Measurements from ENCODE around the gene ACSL5. TPM values are rescaled to one million over a fixed set of nuclear protein-coding genes. Genes with fewer than 3 reads are reported as not detected.

ACSL5 gene
- total and polyA plus RNA-seq, 10 of the 15 experiments (the other 5 are each of a cell fraction or from before 2014, with no cell fraction given), result 22.3 to 57.0 (median 46.4) TPM

DNA sequence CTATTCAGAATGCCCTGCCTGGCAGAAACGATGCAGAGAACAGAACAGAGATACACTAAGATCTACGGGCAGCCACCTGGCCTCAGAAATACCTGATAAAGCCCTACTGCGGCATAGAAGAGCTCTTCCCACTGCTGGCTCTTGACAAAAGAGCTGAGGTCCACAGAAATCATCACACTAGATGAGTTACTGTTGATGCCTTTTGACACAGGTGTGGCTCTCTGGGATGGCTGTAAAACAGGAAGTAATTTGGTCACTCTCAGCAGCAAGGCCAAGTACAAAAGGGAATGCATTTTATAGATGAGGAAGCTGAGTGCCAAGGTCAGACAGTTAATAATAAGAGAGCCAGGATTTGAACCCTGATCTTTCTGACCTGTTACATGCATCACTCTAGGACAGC lies 35.0 kb upstream of the ACSL5 start (continued):
- TF ChIP-seq, protein P1, sequence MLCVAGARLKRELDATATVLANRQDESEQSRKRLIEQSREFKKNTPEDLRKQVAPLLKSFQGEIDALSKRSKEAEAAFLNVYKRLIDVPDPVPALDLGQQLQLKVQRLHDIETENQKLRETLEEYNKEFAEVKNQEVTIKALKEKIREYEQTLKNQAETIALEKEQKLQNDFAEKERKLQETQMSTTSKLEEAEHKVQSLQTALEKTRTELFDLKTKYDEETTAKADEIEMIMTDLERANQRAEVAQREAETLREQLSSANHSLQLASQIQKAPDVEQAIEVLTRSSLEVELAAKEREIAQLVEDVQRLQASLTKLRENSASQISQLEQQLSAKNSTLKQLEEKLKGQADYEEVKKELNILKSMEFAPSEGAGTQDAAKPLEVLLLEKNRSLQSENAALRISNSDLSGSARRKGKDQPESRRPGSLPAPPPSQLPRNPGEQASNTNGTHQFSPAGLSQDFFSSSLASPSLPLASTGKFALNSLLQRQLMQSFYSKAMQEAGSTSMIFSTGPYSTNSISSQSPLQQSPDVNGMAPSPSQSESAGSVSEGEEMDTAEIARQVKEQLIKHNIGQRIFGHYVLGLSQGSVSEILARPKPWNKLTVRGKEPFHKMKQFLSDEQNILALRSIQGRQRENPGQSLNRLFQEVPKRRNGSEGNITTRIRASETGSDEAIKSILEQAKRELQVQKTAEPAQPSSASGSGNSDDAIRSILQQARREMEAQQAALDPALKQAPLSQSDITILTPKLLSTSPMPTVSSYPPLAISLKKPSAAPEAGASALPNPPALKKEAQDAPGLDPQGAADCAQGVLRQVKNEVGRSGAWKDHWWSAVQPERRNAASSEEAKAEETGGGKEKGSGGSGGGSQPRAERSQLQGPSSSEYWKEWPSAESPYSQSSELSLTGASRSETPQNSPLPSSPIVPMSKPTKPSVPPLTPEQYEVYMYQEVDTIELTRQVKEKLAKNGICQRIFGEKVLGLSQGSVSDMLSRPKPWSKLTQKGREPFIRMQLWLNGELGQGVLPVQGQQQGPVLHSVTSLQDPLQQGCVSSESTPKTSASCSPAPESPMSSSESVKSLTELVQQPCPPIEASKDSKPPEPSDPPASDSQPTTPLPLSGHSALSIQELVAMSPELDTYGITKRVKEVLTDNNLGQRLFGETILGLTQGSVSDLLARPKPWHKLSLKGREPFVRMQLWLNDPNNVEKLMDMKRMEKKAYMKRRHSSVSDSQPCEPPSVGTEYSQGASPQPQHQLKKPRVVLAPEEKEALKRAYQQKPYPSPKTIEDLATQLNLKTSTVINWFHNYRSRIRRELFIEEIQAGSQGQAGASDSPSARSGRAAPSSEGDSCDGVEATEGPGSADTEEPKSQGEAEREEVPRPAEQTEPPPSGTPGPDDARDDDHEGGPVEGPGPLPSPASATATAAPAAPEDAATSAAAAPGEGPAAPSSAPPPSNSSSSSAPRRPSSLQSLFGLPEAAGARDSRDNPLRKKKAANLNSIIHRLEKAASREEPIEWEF (IDR thresholded peaks at IDR 0.05; ENCODE audit: insufficient replicate concordance, low read depth, low read length), result no peak

DNA sequence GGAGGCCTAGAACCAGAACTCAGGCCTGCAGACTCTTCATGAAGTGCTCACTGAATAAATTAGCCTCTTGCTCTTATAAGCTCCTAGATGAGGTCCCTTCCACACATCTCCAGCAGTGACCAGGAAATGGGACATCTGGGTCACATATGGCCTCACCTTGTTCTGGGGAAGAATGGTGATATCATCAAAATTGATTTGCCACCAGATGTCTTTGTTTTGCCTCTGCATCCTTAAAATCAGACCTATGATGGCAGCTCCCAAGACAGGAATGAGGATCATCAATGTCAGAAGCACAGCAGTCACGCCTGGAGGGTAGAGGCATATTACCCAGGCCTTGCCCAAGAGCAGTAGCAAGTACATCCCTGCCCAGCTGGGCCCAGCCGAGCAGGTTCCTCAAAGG lies 33.3 kb upstream of the ACSL5 start:
- H4K20me1 ChIP-seq (ENCODE audit: control insufficient read depth, insufficient read depth), result no peaks in the 10 kb centered on the region
- ChIA-PET SMC1A (ENCODE audit: uncharacterized antibody, unreplicated experiment) (no interaction called here), POLR2A (no interaction called here), RAD21 (ENCODE audit: unreplicated experiment) (no interaction called here), CTCF (interaction anchor here (1.1 kb wide), 1 partner anchor 95 kb away, joined by 3 read pairs; no protein-coding TSS in a partner anchor)
- H3K79me2 ChIP-seq (ENCODE audit: control insufficient read depth, insufficient read depth, low read length), result no peaks in the 10 kb centered on the region
- FAIRE-seq, result no peak
- no peak for ATAC-seq
- no peaks in the 10 kb centered on the region for H3K4me1 ChIP-seq (ENCODE audit: control insufficient read depth, insufficient read depth, low read length)
- in situ Hi-C loops (cut with MboI), result no loop called here
- no TSS peak for BruUV-seq (replicated peaks)
- H2AFZ ChIP-seq (ENCODE audit: control insufficient read depth, low read depth, low read length), result no peak overlapping the region
- no peak for DNase-seq (ENCODE audit: low read depth, low spot score)
- no peak overlapping the region for H3K27ac ChIP-seq (ENCODE audit: control insufficient read depth, insufficient read depth)
- no peak overlapping the region for H3K4me2 ChIP-seq (ENCODE audit: control insufficient read depth, insufficient read depth)
- H3K27me3 ChIP-seq (replicated peaks in 1 of 2; ENCODE audit: control insufficient read depth in 2 of 2, insufficient read depth in 2 of 2, low read length in 1 of 2), result no peaks in the 10 kb centered on the region
- no peak overlapping the region for H3K9ac ChIP-seq (ENCODE audit: control insufficient read depth, insufficient read depth, low read length)
- H3K36me3 ChIP-seq (ENCODE audit: control insufficient read depth in 2 of 2, insufficient read depth in 2 of 2, low read length in 1 of 2), result no peaks in the 10 kb centered on the region
- 0% methylated on average over 2 of the region's 2 CpGs for WGBS (ENCODE audit: insufficient coverage, insufficient replicate concordance, low lambda C conversion rate, missing lambda C conversion rate)
- H3K9me3 ChIP-seq (replicated peaks; ENCODE audit: control insufficient read depth, insufficient read depth, low read length), result no peaks in the 10 kb centered on the region
- intact Hi-C loops (cut with micrococcal nuclease; ENCODE audit: unreplicated experiment), result no loop called here
- TF ChIP-seq NR2C1 (IDR thresholded peaks at IDR 0.05) (no peak), PAX8 (IDR thresholded peaks at IDR 0.05) (no peak), BCL11A (IDR thresholded peaks at IDR 0.05; ENCODE audit: low read depth, low read length) (no peak), RBBP5 (conservative IDR thresholded peaks at IDR 0.05) (no peak), ZNF217 (IDR thresholded peaks at IDR 0.05) (no peak), MXI1 (IDR thresholded peaks at IDR 0.05; ENCODE audit: low read depth, low read length) (no peak), SMARCA5 (IDR thresholded peaks at IDR 0.05) (no peak), FOS (IDR thresholded peaks at IDR 0.05; ENCODE audit: borderline replicate concordance, extremely low read depth, insufficient read length) (no peak), HDGF (IDR thresholded peaks at IDR 0.05) (no peak)
- TF ChIP-seq, protein P2, sequence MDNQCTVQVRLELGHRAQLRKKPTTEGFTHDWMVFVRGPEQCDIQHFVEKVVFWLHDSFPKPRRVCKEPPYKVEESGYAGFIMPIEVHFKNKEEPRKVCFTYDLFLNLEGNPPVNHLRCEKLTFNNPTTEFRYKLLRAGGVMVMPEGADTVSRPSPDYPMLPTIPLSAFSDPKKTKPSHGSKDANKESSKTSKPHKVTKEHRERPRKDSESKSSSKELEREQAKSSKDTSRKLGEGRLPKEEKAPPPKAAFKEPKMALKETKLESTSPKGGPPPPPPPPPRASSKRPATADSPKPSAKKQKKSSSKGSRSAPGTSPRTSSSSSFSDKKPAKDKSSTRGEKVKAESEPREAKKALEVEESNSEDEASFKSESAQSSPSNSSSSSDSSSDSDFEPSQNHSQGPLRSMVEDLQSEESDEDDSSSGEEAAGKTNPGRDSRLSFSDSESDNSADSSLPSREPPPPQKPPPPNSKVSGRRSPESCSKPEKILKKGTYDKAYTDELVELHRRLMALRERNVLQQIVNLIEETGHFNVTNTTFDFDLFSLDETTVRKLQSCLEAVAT (IDR thresholded peaks at IDR 0.05), result no peak
- TF ChIP-seq, protein P3, sequence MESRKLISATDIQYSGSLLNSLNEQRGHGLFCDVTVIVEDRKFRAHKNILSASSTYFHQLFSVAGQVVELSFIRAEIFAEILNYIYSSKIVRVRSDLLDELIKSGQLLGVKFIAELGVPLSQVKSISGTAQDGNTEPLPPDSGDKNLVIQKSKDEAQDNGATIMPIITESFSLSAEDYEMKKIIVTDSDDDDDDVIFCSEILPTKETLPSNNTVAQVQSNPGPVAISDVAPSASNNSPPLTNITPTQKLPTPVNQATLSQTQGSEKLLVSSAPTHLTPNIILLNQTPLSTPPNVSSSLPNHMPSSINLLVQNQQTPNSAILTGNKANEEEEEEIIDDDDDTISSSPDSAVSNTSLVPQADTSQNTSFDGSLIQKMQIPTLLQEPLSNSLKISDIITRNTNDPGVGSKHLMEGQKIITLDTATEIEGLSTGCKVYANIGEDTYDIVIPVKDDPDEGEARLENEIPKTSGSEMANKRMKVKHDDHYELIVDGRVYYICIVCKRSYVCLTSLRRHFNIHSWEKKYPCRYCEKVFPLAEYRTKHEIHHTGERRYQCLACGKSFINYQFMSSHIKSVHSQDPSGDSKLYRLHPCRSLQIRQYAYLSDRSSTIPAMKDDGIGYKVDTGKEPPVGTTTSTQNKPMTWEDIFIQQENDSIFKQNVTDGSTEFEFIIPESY (IDR thresholded peaks at IDR 0.05), result no peak
- no peak overlapping the region for H3K4me3 ChIP-seq

Data from GM12878 (cell line).